ENCODE measurements around the gene MT1E. TPM values are rescaled to one million over a fixed set of nuclear protein-coding genes. Genes with fewer than 3 reads are reported as not detected.

The MT1E gene
- total and polyA plus RNA-seq, 5 donors from 2014 or later = 5.6 to 86.9 (median 22.9) TPM

DNA sequence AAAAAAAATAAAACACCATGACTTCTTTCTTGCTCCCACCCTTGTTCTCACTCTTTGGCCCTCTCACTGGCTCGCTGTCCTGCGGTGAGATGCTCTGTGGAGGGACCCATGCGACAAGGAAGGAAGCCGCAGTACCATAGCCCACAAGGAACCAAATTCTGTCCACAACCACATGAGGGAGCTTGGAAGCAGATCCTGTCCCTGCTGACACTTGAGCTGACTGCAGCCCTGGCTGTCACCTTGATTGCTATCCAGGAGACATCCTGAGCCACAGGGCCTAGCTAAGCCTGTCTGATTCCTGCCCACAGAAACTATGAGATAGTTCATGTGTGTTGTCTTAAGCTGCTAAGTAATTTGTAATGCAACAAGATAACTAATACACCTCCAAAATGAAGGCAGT is 22.0 kb upstream of the MT1E start:
- peaks cover 0 to 22% (median 18%) of the 10 kb centered on the region in 4 donors for H3K4me1 Mint-ChIP-seq

DNA sequence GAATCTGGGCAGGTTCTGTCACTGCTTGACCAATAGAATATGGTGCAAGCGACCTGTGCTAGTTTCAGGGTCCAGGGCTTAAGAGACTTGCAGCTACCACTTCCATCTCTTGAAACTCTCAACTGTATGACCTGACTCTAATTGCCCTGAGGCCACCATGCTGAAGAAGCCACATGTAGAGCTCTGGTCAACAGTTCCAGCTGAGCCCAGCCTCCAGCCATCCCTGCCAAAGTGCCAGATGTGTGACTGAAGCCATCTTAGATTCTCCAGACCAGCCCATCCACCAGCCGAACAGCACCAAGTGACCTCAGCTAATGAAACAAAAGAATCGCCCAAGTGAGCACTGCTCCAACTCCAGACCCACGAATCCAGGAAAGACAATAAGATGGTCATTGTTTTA is 20.6 kb upstream of the MT1E start:
- H3K4me1 ChIP-seq (ENCODE audit: control insufficient read depth, insufficient read depth, low read length, poor library complexity, severe bottlenecking) = peaks cover 30% of the 10 kb centered on the region
- peaks cover 21% of the 10 kb centered on the region for H3K27me3 Mint-ChIP-seq
- no peak overlapping the region for H3K4me3 ChIP-seq (ENCODE audit: low read depth, low read length)
- no peaks in the 10 kb centered on the region for H3K9me3 Mint-ChIP-seq
- no peaks in the 10 kb centered on the region for H3K36me3 Mint-ChIP-seq
- H3K4me3 Mint-ChIP-seq = peak overlapping the region in 1 of 4 donors; percentile 51
- H3K27me3 ChIP-seq (ENCODE audit: control insufficient read depth, insufficient read depth, low read length) = peaks cover 10% of the 10 kb centered on the region
- peak overlapping the region in 1 of 3 donors; percentile 44 for H3K27ac Mint-ChIP-seq
- H3K36me3 ChIP-seq (ENCODE audit: control insufficient read depth, insufficient read depth, low read length) = no peaks in the 10 kb centered on the region
- H3K4me1 Mint-ChIP-seq = peaks cover 5 to 32% (median 26%) of the 10 kb centered on the region in 4 donors
- no peak overlapping the region for H3K27ac ChIP-seq (ENCODE audit: insufficient read depth, low read length, poor library complexity, severe bottlenecking)
- H3K9me3 ChIP-seq (ENCODE audit: control insufficient read depth in 2 of 2, low read length in 2 of 2) = no peaks in the 10 kb centered on the region
- no peak for ATAC-seq (ENCODE audit: low read depth in 2 of 2)
- no peak for DNase-seq

More for the DNA sequence above, 22.0 kb upstream of the MT1E start:
- Mint-ChIP-seq H3K27ac (no peak overlapping the region), H3K36me3 (no peaks in the 10 kb centered on the region), H3K9me3 (no peaks in the 10 kb centered on the region), H3K27me3 (peaks cover 24% of the 10 kb centered on the region), H3K4me3 (no peak overlapping the region)
- DNase-seq = peak in 1 of 3 donors; percentile 46
- H3K36me3 ChIP-seq (ENCODE audit: control insufficient read depth, insufficient read depth, low read length) = no peaks in the 10 kb centered on the region
- H3K27me3 ChIP-seq (ENCODE audit: control insufficient read depth, insufficient read depth, low read length) = peaks cover 11% of the 10 kb centered on the region
- H3K9me3 ChIP-seq (ENCODE audit: control insufficient read depth in 2 of 2, low read length in 2 of 2) = no peaks in the 10 kb centered on the region
- ATAC-seq (ENCODE audit: low read depth in 2 of 2) = no peak
- H3K4me1 ChIP-seq (ENCODE audit: control insufficient read depth, insufficient read depth, low read length, poor library complexity, severe bottlenecking) = peaks cover 17% of the 10 kb centered on the region
- no peak overlapping the region for H3K4me3 ChIP-seq (ENCODE audit: low read depth, low read length)
- no peak overlapping the region for H3K27ac ChIP-seq (ENCODE audit: insufficient read depth, low read length, poor library complexity, severe bottlenecking)

GRCh38 chr16:56605475-56605874 is 20.1 kb upstream of the MT1E start:
- H3K27ac Mint-ChIP-seq = peak overlapping the region in 2 of 3 donors; percentile 13 to 84
- Histone ChIP-seq H3K27me3 (ENCODE audit: control insufficient read depth, insufficient read depth, low read length) (peaks cover 6% of the 10 kb centered on the region), H3K9me3 (ENCODE audit: control insufficient read depth in 2 of 2, low read length in 2 of 2) (no peaks in the 10 kb centered on the region), H3K4me1 (ENCODE audit: control insufficient read depth, insufficient read depth, low read length, poor library complexity, severe bottlenecking) (peaks cover 35% of the 10 kb centered on the region), H3K4me3 (ENCODE audit: low read depth, low read length) (no peak overlapping the region), H3K36me3 (ENCODE audit: control insufficient read depth, insufficient read depth, low read length) (no peaks in the 10 kb centered on the region), H3K27ac (ENCODE audit: insufficient read depth, low read length, poor library complexity, severe bottlenecking) (no peak overlapping the region)
- H3K9me3 Mint-ChIP-seq = no peaks in the 10 kb centered on the region
- peaks cover 16% of the 10 kb centered on the region for H3K27me3 Mint-ChIP-seq
- ATAC-seq (ENCODE audit: low read depth in 2 of 2) (no peak), DNase-seq (no peak)
- peak overlapping the region in 2 of 4 donors; percentile 22 to 54 for H3K4me3 Mint-ChIP-seq
- no peaks in the 10 kb centered on the region for H3K36me3 Mint-ChIP-seq
- peaks cover 9 to 33% (median 29%) of the 10 kb centered on the region in 4 donors for H3K4me1 Mint-ChIP-seq

- peak overlapping the region in 2 of 4 donors; percentile 22 to 92 for H3K4me3 Mint-ChIP-seq
- no peak for DNase-seq
- H3K9me3 ChIP-seq (ENCODE audit: control insufficient read depth in 2 of 2, low read length in 2 of 2) = no peaks in the 10 kb centered on the region
- ATAC-seq (ENCODE audit: low read depth in 2 of 2) = no peak
- no peaks in the 10 kb centered on the region for H3K36me3 Mint-ChIP-seq
- H3K4me3 ChIP-seq (ENCODE audit: low read depth, low read length) = no peak overlapping the region
- no peaks in the 10 kb centered on the region for H3K9me3 Mint-ChIP-seq
- peaks cover 1% of the 10 kb centered on the region for H3K27me3 ChIP-seq (ENCODE audit: control insufficient read depth, insufficient read depth, low read length)
- peaks cover 41% of the 10 kb centered on the region for H3K4me1 ChIP-seq (ENCODE audit: control insufficient read depth, insufficient read depth, low read length, poor library complexity, severe bottlenecking)
- peaks cover 13% of the 10 kb centered on the region for H3K27me3 Mint-ChIP-seq
- H3K27ac Mint-ChIP-seq = peak overlapping the region; percentile 76 to 93 (median 84)
- H3K4me1 Mint-ChIP-seq = peaks cover 14 to 38% (median 34%) of the 10 kb centered on the region in 4 donors
- H3K27ac ChIP-seq (ENCODE audit: insufficient read depth, low read length, poor library complexity, severe bottlenecking) = no peak overlapping the region
- no peaks in the 10 kb centered on the region for H3K36me3 ChIP-seq (ENCODE audit: control insufficient read depth, insufficient read depth, low read length)
These were observed 19.5 kb upstream of the MT1E start for GRCh38 chr16:56606071-56606475.

DNA sequence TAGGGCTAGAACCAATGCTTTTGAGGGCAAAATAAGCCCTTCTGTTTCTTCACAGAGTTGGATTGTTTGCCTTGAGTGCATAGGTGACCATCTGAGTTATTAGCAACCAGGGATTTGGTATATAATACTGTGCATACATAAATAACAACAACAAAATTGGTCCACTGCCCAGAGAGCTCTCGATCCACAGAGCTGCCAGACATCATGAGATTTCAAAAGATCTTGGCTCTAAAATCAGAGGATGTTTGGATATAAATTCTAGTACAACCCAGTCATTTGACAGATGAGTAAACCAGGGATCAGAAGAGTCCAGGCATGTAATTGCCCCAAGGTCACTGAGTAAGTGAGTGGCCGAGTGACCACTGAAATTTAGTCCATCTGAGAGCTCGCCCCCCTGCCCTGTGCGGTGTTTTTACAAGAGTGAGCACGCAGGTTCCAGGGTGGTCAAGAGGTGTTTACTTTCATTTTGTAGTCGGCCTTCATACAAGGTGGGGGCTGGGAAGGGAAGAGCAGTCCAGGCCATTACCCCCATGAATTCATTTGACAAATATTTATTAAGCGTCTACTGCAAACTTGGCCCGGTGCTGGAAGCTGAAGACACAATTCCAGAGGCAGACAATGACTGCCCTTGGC is 19.0 kb upstream of the MT1E start:
- Histone ChIP-seq H3K27me3 (ENCODE audit: control insufficient read depth, insufficient read depth, low read length) (no peaks in the 10 kb centered on the region), H3K36me3 (ENCODE audit: control insufficient read depth, insufficient read depth, low read length) (no peaks in the 10 kb centered on the region), H3K4me3 (ENCODE audit: low read depth, low read length) (no peak overlapping the region), H3K4me1 (ENCODE audit: control insufficient read depth, insufficient read depth, low read length, poor library complexity, severe bottlenecking) (peaks cover 41% of the 10 kb centered on the region), H3K9me3 (ENCODE audit: control insufficient read depth in 2 of 2, low read length in 2 of 2) (no peaks in the 10 kb centered on the region), H3K27ac (ENCODE audit: insufficient read depth, low read length, poor library complexity, severe bottlenecking) (no peak overlapping the region)
- Mint-ChIP-seq H3K36me3 (no peaks in the 10 kb centered on the region), H3K4me1 (peaks cover 14 to 43% (median 38%) of the 10 kb centered on the region in 4 donors), H3K4me3 (peak overlapping the region; percentile 79 to 92 (median 81)), H3K27ac (peak overlapping the region; percentile 76 to 93 (median 84)), H3K27me3 (peaks cover 7% of the 10 kb centered on the region), H3K9me3 (no peaks in the 10 kb centered on the region)
- ATAC-seq (ENCODE audit: low read depth in 2 of 2) = no peak
- no peak for DNase-seq

- H3K9me3 ChIP-seq (ENCODE audit: control insufficient read depth in 2 of 2, low read length in 2 of 2) = no peaks in the 10 kb centered on the region
- H3K4me1 Mint-ChIP-seq = peaks cover 14 to 44% (median 38%) of the 10 kb centered on the region in 4 donors
- H3K27ac Mint-ChIP-seq = peak overlapping the region; percentile 76 to 93 (median 84)
- peaks cover 2% of the 10 kb centered on the region for H3K27me3 Mint-ChIP-seq
- H3K27ac ChIP-seq (ENCODE audit: insufficient read depth, low read length, poor library complexity, severe bottlenecking) = no peak overlapping the region
- no peak overlapping the region for H3K4me3 ChIP-seq (ENCODE audit: low read depth, low read length)
- H3K36me3 ChIP-seq (ENCODE audit: control insufficient read depth, insufficient read depth, low read length) = no peaks in the 10 kb centered on the region
- peaks cover 41% of the 10 kb centered on the region for H3K4me1 ChIP-seq (ENCODE audit: control insufficient read depth, insufficient read depth, low read length, poor library complexity, severe bottlenecking)
- DNase-seq (peak in 1 of 3 donors; percentile 44), ATAC-seq (ENCODE audit: low read depth in 2 of 2) (no peak)
- no peaks in the 10 kb centered on the region for H3K27me3 ChIP-seq (ENCODE audit: control insufficient read depth, insufficient read depth, low read length)
- H3K36me3 Mint-ChIP-seq = no peaks in the 10 kb centered on the region
- peak overlapping the region; percentile 79 to 92 (median 81) for H3K4me3 Mint-ChIP-seq
- H3K9me3 Mint-ChIP-seq = no peaks in the 10 kb centered on the region
These were observed 18.4 kb upstream of the MT1E start for GRCh38 chr16:56607109-56607618.

GRCh38 chr16:56607675-56608042 is 17.9 kb upstream of the MT1E start:
- peaks cover 14 to 44% (median 38%) of the 10 kb centered on the region in 4 donors for H3K4me1 Mint-ChIP-seq
- H3K36me3 ChIP-seq (ENCODE audit: control insufficient read depth, insufficient read depth, low read length) = no peaks in the 10 kb centered on the region
- H3K27ac Mint-ChIP-seq = peak overlapping the region; percentile 83 to 92 (median 91)
- no peaks in the 10 kb centered on the region for H3K36me3 Mint-ChIP-seq
- H3K4me1 ChIP-seq (ENCODE audit: control insufficient read depth, insufficient read depth, low read length, poor library complexity, severe bottlenecking) = peaks cover 41% of the 10 kb centered on the region
- no peaks in the 10 kb centered on the region for H3K27me3 Mint-ChIP-seq
- peak overlapping the region; percentile 77 to 92 (median 80) for H3K4me3 Mint-ChIP-seq
- DNase-seq (no peak), ATAC-seq (ENCODE audit: low read depth in 2 of 2) (no peak)
- H3K9me3 ChIP-seq (ENCODE audit: control insufficient read depth in 2 of 2, low read length in 2 of 2) = no peaks in the 10 kb centered on the region
- H3K4me3 ChIP-seq (ENCODE audit: low read depth, low read length) = peak overlapping the region; percentile 69
- H3K27me3 ChIP-seq (ENCODE audit: control insufficient read depth, insufficient read depth, low read length) = no peaks in the 10 kb centered on the region
- peak overlapping the region; percentile 88 for H3K27ac ChIP-seq (ENCODE audit: insufficient read depth, low read length, poor library complexity, severe bottlenecking)
- no peaks in the 10 kb centered on the region for H3K9me3 Mint-ChIP-seq

Measured in CD4-positive, CD25-positive, alpha-beta regulatory T cell (primary cell).